A549 (cell line): Measurements from ENCODE around the gene BCL2L13. TPM values are rescaled to one million over a fixed set of nuclear protein-coding genes. Genes with fewer than 3 reads are reported as not detected.

Experiments
- ATAC-seq, 2 experiments: fragments of 200-7000 bp in 1 of 2; fragments of >200 bp in 1 of 2; cut with Nextera tagmentation in 1 of 2; cut with Tn5 transposase in 1 of 2; 3 replicates each; pipeline versions ENCODE4 v1.8.0 to v1.9.1; 2018 to 2020; ENCODE audit warnings: mild to moderate bottlenecking in 1 of 2, moderate library complexity in 1 of 2
- CTCF ChIA-PET: fragments of 300-600 bp; sonication (Branson Sonifier 250); formaldehyde crosslinking; extraction: SDS; loops from one replicate; lab custom pipeline; 2021; ENCODE audit warnings: antibody characterized with exemption, inconsistent platforms; lab: Yijun Ruan, JAX
- POLR2A ChIA-PET: fragments of 350-600 bp; formaldehyde crosslinking; extraction: SDS; loops from one replicate; lab custom pipeline; 2021; ENCODE audit warnings: antibody characterized with exemption, inconsistent platforms; lab: Yijun Ruan, JAX
- DNase-seq, 2 experiments: peaks; one replicate each; pipeline versions ENCODE4 v3.0.0 to v3.0.0-alpha.2; 2011 to 2016; ENCODE audit warnings: low read depth in 1 of 2, low spot score in 1 of 2
- FAIRE-seq: peaks from 2 replicates; lab custom pipeline; 2011; peaks lifted over from hg19 to GRCh38; lab: Jason Lieb, UNC
- H3K27ac ChIP-seq, 2 experiments: fragments of >200 bp; sonication (Bioruptor Twin); formaldehyde crosslinking; 3 replicates each; pipeline ENCODE4 v1.5.1; 2016 to 2017
- H3K4me1 ChIP-seq: fragments of >200 bp; sonication (Bioruptor Twin); formaldehyde crosslinking; 3 replicates; pipeline ENCODE4 v1.6.1; 2016
- H3K4me2 ChIP-seq: fragments of >200 bp; sonication (Bioruptor Twin); formaldehyde crosslinking; 3 replicates; pipeline ENCODE4 v1.6.1; 2016
- H3K4me3 ChIP-seq: fragments of >200 bp; sonication (Bioruptor Twin); formaldehyde crosslinking; 3 replicates; pipeline ENCODE4 v1.5.1; 2016
- H3K9me3 ChIP-seq: fragments of >200 bp; sonication (Bioruptor Twin); formaldehyde crosslinking; 3 replicates; pipeline ENCODE4 v1.6.1; 2016
- CHD2 ChIP-seq: fragments of 150-350 bp; IDR thresholded peaks from 2 replicates; pipeline ENCODE4 v1.6.1; 2014; ENCODE audit warnings: low read length; ENCODE audit not compliant: partially characterized antibody
- CHD4 ChIP-seq: fragments of 200-600 bp; sonication (generic); IDR thresholded peaks from 2 replicates; pipeline ENCODE4 v1.6.1; 2016; ENCODE audit warnings: antibody characterized with exemption, mild to moderate bottlenecking, borderline replicate concordance
- EHF ChIP-seq: fragments of 250-450 bp; sonication (Bioruptor Pico); IDR thresholded peaks from 2 replicates; pipeline ENCODE4 v1.5.0; 2020; ENCODE audit warnings: mild to moderate bottlenecking
- EHMT2 ChIP-seq: fragments of 200-600 bp; sonication (generic); IDR thresholded peaks from 2 replicates; pipeline ENCODE4 v1.6.1; 2016; ENCODE audit warnings: antibody characterized with exemption, low read depth, mild to moderate bottlenecking, moderate library complexity
- FOXS1 ChIP-seq: fragments of 250-450 bp; sonication (Bioruptor Pico); IDR thresholded peaks from 2 replicates; pipeline ENCODE4 v1.5.0; 2020; ENCODE audit warnings: mild to moderate bottlenecking, moderate library complexity
- HOXA7 ChIP-seq: fragments of 250-450 bp; sonication (Bioruptor Pico); IDR thresholded peaks from 2 replicates; pipeline ENCODE4 v1.5.0; 2020; ENCODE audit warnings: mild to moderate bottlenecking, moderate library complexity
- HOXB5 ChIP-seq: fragments of 250-450 bp; sonication (Bioruptor Pico); IDR thresholded peaks from 2 replicates; pipeline ENCODE4 v1.5.0; 2020; ENCODE audit warnings: mild to moderate bottlenecking, moderate library complexity
- JUN ChIP-seq, 2 experiments: fragments of >200 bp; sonication (Bioruptor Twin); formaldehyde crosslinking; IDR thresholded peaks; 2 replicates in 1 of 2; 3 replicates in 1 of 2; pipeline ENCODE4 v1.6.1; 2016 to 2017
- JUNB ChIP-seq: fragments of >200 bp; sonication (Bioruptor Twin); formaldehyde crosslinking; IDR thresholded peaks from 2 replicates; pipeline ENCODE4 v1.6.1; 2016
- MYC ChIP-seq: IDR thresholded peaks from 2 replicates; pipeline ENCODE4 v1.6.1; 2012; ENCODE audit warnings: mild to moderate bottlenecking, inconsistent platforms, low read length, improper control_type of control experiment, borderline replicate concordance
- NFE2L2 ChIP-seq: fragments of 150-350 bp; conservative IDR thresholded peaks from 2 replicates; pipeline ENCODE4 v1.6.1; 2014; ENCODE audit warnings: low read length
- RAD21 ChIP-seq, 2 experiments: fragments of >200 bp in 1 of 2; sonication (Bioruptor Twin) in 1 of 2; formaldehyde crosslinking in 1 of 2; IDR thresholded peaks in 1 of 2; conservative IDR thresholded peaks in 1 of 2; 2 replicates in 1 of 2; 3 replicates in 1 of 2; pipeline ENCODE4 v1.6.1; 2012 to 2018; ENCODE audit warnings: inconsistent platforms in 1 of 2
- RNF2 ChIP-seq: fragments of 200-600 bp; sonication (generic); IDR thresholded peaks from 2 replicates; pipeline ENCODE4 v1.6.1; 2016; ENCODE audit warnings: low read depth, mild to moderate bottlenecking, antibody characterized with exemption, moderate library complexity, borderline replicate concordance
- SMC3 ChIP-seq: fragments of >200 bp; sonication (Bioruptor Twin); formaldehyde crosslinking; IDR thresholded peaks from 3 replicates; pipeline ENCODE4 v1.6.1; 2018; ENCODE audit warnings: inconsistent platforms
- TFCP2L1 ChIP-seq: fragments of 250-450 bp; sonication (Bioruptor Pico); IDR thresholded peaks from 2 replicates; pipeline ENCODE4 v1.5.0; 2021; ENCODE audit warnings: mild to moderate bottlenecking
- ZSCAN20 ChIP-seq: fragments of 250-450 bp; sonication (Bioruptor Pico); IDR thresholded peaks from 2 replicates; pipeline ENCODE4 v1.8.0; 2022; ENCODE audit warnings: mild to moderate bottlenecking, moderate library complexity
- WGBS: methylation state at CpG from one replicate; pipeline ENCODE4 v1.1.6; 2017; ENCODE audit errors: missing lambda C conversion rate; 5-methylcytosine and 5-hydroxymethylcytosine counted together
- polyA plus RNA-seq, 4 experiments: library from polyadenylated mRNA; depleted of rRNA in 3 of 4; stranded (reverse); fragments of >200 nt; fragmentation: RNase III in 1 of 4; extraction: RNeasy Plus Mini Kit Qiagen cat#74134 plus additional on column Dnase treatment in 1 of 4; gene quantifications; 2 replicates in 3 of 4; 3 replicates in 1 of 4; pipeline ENCODE4 v1.2.3, GENCODE V29; 2011 to 2017
- TF ChIP-seq, protein P1 (sequence below): fragments of >200 bp; sonication (Bioruptor Twin); formaldehyde crosslinking; IDR thresholded peaks from 3 replicates; pipeline ENCODE4 v1.5.1; 2016

The BCL2L13 gene
- polyA plus RNA-seq, 2 of the 4 experiments (the other 2 are of a cell fraction): 36.9 to 44.9 TPM

DNA sequence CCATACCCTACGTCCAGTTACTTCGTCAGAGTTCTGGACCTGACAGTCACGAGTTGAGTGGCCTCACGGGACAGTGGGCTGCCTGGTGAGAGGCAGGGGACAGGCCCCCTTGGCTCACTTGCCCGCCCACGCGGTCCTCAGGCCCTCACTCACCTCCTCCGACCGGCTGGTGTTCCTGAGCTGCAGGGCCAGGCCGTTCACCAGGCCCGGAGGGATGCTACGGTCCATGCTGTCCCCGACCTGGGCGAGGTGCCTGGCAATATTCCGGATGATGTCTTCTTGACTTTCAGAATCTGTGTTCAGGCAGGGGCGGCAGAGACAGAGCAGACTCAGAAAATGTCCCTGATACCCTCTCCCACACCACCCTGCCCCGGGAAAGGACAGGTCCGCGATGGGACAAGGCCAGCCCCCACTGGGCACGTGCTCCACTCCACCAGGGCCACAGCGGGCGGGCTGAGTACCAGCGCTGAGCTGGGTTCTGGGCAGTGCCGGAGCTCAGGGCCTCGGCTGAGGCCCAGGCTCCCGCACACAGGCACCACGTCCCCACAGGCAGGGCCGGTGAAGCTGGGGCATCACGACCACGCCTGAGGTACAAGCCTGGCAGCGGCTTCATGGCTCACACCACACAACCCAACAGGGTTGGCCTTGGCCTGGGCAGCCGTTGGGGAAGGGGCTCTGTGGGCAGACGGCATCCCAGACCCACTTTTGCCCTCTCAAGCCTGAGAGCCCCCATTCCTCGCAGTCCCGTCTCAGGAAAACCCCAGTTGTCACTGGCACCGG is 100.8 kb downstream of the BCL2L13 start:
- no peak for TF ChIP-seq ZSCAN20 (CRISPR knock-in tag)
- TF ChIP-seq JUNB: no peak
- TF ChIP-seq NFE2L2: no peak
- TF ChIP-seq JUN (IDR thresholded peaks at IDR 0.05): no peak
- Histone ChIP-seq H3K4me1 (no peaks in the 10 kb centered on the region), H3K4me2 (no peak overlapping the region), H3K4me3 (no peak overlapping the region), H3K27ac (no peak overlapping the region), H3K9me3 (no peaks in the 10 kb centered on the region)
- WGBS: 95% methylated on average over 20 of the region's 36 CpGs
- CTCF ChIA-PET: interaction anchor here (0.7 to 1.5 kb wide), 4 partner anchors 13 to 337 kb away, joined by 3 read pairs; no protein-coding TSS in a partner anchor
- POLR2A ChIA-PET: no interaction called here
- FAIRE-seq: no peak
- no peak for ATAC-seq
- DNase-seq: no peak

DNA sequence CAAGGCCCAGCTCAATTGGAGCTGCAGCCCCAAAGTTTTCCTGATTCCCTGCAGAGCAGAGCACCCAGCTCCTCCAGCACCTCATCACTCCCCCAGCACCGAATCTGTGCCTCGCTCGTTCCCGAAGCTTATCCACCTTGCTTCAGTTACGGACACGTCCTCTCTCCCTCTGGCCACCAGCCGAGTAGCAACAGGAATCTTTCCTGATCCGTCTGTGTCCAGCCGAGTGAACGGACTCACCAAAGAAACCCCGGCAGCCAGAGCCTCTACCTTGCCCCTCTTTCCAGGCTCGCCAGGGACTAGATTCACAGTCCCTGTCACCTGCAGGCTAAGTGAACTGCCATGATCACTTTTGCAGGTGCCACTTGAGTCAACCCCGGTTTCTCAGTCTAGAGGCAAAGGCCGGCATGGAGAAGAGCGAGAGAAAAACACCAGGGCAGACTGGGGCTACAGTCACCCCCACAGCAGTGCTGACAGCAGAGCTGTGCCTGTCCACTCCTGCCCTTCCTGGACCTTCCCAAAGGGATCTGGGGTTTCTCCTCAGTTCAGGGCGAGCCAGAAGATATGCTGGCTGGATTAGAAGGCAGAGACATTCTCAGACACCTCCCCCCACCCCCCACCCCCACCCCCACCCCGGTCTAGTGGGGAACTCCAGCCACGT is 103.4 kb downstream of the BCL2L13 start:
- TF ChIP-seq RNF2 (no peak), EHMT2 (no peak), HOXA7 (CRISPR knock-in tag) (no peak), CHD2 (no peak), HOXB5 (CRISPR knock-in tag) (no peak), FOXS1 (CRISPR knock-in tag) (no peak), TFCP2L1 (CRISPR knock-in tag) (no peak), EHF (CRISPR knock-in tag) (no peak), MYC (no peak)
- TF ChIP-seq, all 56 proteins: peak for 0
- peak; percentile 47 to 52; a peak in 4 of 6 replicates for ATAC-seq
- Histone ChIP-seq H3K4me1 (no peaks in the 10 kb centered on the region), H3K27ac (no peak overlapping the region), H3K9me3 (no peaks in the 10 kb centered on the region), H3K4me3 (no peak overlapping the region), H3K4me2 (no peak overlapping the region)
- DNase-seq: no peak
- 77% methylated on average over 13 of the region's 18 CpGs for WGBS
- POLR2A ChIA-PET: interaction anchor here (0.6 kb wide), 1 partner anchor 122 kb away, joined by 3 read pairs; no protein-coding TSS in a partner anchor
- FAIRE-seq: no peak
- CTCF ChIA-PET: interaction anchor here (0.6 to 5.3 kb wide), 30 partner anchors 7 to 342 kb away, joined by 3 to 80 read pairs (median 5); partner anchors contain the start of genes BCL2L13, BID and PEX26

DNA sequence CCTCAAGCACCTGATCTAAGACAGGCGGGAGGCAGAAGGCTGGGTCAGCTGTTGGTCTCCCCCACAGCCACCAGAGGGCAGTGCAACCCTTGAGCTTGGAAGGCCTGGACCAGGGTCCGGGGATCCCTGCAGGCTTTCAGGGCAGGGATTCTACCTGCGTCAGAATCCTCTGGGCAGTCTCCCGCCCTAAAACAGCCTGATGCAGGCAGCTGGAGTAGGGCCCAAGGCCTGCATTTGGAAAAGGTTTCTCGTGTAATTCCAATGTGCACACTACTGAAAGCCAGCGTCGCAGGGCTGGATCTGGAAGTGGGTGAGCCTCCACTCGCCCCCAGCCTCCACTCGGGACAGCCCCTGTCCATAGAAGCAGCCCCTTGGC is 104.0 kb downstream of the BCL2L13 start:
- no peak overlapping the region for H3K4me2 ChIP-seq
- DNase-seq: peak; percentile 68 to 71
- WGBS: 43% methylated on average over 9 of the region's 9 CpGs
- POLR2A ChIA-PET: interaction anchor here (0.6 kb wide), 2 partner anchors 13 to 123 kb away, joined by 3 read pairs; no protein-coding TSS in a partner anchor
- H3K27ac ChIP-seq: no peak overlapping the region
- no peaks in the 10 kb centered on the region for H3K4me1 ChIP-seq
- CTCF ChIA-PET: interaction anchor here (0.6 to 5.3 kb wide), 28 partner anchors 8 to 342 kb away, joined by 3 to 80 read pairs (median 6); partner anchors contain the start of genes BCL2L13, BID and PEX26
- no peak for TF ChIP-seq CHD4
- peak; percentile 68 to 79 for TF ChIP-seq RAD21 (conservative IDR thresholded peaks at IDR 0.05 in 1 of 2, IDR thresholded peaks at IDR 0.05 in 1 of 2)
- peak; percentile 66 for TF ChIP-seq SMC3
- TF ChIP-seq, protein P1, sequence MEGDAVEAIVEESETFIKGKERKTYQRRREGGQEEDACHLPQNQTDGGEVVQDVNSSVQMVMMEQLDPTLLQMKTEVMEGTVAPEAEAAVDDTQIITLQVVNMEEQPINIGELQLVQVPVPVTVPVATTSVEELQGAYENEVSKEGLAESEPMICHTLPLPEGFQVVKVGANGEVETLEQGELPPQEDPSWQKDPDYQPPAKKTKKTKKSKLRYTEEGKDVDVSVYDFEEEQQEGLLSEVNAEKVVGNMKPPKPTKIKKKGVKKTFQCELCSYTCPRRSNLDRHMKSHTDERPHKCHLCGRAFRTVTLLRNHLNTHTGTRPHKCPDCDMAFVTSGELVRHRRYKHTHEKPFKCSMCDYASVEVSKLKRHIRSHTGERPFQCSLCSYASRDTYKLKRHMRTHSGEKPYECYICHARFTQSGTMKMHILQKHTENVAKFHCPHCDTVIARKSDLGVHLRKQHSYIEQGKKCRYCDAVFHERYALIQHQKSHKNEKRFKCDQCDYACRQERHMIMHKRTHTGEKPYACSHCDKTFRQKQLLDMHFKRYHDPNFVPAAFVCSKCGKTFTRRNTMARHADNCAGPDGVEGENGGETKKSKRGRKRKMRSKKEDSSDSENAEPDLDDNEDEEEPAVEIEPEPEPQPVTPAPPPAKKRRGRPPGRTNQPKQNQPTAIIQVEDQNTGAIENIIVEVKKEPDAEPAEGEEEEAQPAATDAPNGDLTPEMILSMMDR: peak; percentile 61
- ATAC-seq: peak; percentile 89 to 92
- no peak for FAIRE-seq
- no peak overlapping the region for H3K4me3 ChIP-seq
- H3K9me3 ChIP-seq: no peaks in the 10 kb centered on the region
